ENCODE results near the gene ZNF563.
"Not testable (repeated sequence)": the region's sequence is repeated elsewhere in the genome, so short reads cannot be mapped to it uniquely, and the experiment has no call there.

The ZNF563 gene

DNA sequence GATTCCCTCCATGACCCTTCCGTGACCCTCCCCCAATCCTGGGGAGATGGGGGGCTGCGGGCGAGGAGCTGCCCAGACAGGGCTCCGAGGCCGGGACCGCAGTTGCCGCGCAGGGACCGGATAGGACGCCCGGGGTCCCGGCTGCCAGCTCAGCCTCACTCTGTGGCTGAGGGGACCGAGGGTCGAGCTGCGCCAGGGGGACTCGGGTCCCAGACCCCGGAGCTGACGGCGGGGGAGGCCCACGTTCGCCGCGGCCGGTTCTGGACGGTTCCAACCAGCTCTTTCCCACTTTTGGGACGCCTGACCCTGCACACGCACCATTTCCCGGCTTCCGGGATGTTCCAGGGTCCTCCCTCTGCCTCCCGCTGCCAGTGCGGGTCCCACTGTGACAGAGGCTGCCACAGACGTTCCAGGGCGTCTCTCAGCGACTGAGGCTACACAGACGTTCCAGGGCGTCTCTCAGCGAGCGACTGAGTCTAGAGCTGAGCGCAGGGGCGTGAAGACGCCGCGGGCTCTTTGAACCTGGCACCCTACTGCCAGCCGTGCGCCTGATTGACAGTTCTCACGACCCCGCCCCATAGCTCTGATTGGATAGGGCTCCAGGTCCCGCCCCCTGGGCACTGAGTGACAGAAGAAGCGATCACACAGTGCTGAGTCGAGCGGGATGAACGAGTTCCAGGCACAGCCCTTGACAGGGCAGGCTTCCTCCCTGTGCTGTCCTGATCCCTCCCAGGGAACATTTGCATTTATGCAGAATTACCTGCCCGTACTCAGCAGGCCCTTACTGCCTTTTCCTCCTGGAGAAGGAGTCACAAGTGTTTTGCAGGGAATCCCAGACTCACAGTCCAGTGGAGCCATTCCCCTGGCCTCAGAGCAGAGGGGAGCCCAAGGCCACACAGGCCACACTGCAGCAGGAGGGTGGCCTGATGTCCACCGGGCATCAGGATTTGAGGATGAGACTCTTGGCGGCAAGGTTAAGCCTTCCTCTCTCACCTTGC, at the start of gene ZNF563:
ZNF563 (minus strand) TSS at position 472 of the 998 bp plus-strand sequence; CDS start at position 321, 151 bp downstream.
- peak; percentile 67 for DNase-seq

DNA sequence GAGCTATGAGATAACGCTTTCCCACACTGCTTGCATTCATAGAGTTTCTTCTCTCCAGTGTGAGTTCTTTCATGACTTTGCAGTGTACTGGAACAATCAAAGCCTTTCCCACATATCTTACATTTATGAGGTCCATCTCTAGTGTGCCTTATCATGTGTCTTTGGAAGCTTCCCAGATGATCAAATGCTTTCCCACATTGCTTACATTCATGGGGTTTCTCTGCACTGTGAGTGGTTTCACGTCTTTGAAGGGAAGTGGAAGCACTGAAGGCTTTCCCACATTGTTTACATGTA, 47.0 kb upstream of the ZNF563 start:
- no peak for DNase-seq

DNA sequence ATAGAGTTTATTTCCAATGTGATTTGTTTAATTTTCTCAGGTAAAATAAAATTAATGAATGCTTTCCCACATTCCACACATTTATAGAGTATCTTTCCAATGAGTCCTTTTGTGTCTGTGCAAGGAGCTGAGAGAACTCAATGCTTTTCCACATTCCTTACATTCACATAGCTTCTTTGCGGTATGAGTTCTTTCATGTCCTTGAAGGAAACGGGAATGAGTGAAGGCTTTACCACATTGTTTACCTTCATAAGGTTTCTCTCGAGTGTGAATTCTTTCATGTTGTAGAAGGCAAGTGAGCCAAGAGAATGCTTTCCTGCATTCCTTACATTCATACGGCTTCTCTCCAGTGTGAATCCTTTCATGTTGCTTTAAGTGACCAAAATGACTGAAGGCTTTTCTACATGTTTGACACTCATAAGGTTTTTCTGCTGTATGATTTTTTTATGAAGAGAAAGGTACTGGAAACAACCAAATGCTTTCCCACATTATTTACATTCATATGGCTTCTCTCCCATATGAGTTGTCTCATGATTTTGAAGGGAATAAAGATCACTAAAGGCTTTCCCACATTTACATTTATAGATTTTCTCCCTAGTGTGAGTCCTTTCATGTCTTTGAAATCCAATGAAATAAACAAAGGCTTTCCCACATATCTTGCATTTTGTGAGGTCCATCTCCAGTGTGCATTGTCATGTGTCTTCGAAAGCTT, 46.5 kb upstream of the ZNF563 start:
- no peak for DNase-seq

DNA sequence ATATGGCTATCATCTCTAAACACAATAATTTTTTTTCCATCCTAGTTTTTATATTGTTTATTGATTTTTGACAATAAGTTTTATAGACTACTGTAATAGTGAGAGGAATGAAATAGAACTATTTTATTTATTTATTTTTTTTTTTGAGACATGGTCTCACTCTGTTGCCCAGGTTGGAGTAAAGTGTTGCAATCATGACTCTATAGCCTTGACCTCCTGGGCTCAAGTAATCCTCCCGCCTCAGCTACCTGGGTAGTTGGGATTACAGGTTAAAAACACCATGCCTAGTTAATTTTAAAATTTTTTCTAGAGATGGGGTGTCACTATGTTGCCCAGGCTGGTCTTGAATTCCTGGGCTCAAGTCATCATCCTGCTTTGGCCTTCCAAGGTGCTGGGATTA, 40.6 kb upstream of the ZNF563 start:
- DNase-seq, result no peak

DNA sequence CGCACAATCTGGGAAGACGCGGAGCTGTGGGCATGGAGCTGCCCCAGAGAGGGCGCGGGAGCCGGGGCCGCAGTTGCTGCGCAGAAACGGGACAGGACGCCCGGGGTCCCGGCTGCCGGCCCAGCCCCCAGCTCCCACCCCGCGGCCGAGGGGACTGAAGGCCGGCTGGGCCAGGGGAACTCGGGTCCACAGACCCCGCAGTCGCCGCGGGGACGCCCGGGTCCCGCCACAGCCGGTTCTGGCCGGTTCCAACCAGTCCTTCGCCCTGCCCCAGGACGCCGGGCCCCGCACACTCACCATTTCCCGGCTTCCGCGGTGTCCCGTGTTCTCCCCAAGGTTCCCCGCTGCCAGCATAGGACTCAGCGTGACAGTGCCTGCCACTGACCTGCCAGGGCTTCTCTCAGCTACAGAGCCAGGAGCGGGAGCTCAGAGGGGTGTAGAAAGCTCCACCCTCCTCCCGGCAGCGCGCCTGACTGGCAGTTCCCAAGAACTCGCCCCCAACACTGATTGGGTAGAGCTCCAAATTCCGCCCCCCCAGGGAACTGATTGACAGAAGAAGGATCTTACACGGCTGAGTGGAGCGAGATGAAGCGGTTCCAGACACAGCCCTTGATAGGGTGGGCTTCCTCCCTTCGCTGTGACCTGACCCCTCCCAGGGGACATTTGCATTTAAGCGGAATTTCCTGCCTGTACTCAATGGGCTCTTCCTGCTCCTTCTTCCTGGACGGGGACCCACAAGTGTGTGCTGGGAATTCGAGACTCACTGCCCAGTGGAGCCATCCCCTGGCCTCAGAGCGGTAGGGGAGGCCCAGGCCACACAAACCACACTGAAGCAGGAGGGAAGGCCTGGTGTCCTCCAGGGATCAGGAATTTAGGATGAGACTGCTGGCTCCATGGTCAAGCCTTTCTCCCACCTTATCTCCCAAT, 32.1 kb upstream of the ZNF563 start, which contains the start of gene ZNF442:
ZNF442 (minus strand) TSS at position 448 of the 927 bp plus-strand sequence. CDS start 2,052 bp downstream, outside the sequence.
- peak; percentile 70 for DNase-seq

DNA sequence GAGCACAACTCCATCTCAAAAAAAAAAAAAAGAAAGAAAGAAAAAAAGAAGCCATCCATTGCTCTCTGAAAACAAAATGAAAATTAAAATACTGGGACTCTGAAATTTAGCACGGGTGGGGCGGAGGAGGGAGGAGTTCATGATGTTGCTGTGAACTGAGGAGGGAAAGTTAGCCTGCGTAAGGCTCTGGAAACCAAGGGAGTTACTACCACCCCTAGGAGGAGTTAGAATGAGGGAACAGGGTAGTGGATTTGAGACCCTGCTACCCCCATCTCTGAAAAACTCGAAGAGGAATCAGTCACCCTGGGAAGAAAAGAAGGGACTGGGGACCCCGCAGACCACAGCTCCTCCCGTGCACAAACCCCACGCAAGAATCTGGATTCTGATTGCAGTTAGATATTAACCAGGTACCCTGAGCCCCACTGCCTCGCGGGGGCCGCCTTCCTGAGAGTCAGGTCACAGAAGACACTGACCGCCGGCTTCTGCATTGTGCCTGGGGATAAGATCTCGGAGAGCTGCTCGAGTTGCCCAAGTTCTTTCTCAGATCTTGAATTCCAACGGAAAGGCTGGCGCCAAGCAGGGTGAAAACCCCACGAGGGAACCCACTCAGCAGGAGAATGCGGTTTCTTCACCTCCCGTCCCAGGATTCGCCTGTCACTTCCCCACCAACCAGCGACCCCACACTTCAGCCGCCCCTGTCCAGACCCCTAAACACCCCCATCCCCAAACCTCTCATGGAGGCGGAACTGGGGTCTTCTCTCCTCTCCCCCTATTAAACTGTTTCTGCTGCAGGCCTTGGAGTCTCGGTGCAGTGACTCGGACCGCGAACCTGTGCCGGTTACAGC, 31.2 kb upstream of the ZNF563 start:
- DNase-seq, result no peak

DNA sequence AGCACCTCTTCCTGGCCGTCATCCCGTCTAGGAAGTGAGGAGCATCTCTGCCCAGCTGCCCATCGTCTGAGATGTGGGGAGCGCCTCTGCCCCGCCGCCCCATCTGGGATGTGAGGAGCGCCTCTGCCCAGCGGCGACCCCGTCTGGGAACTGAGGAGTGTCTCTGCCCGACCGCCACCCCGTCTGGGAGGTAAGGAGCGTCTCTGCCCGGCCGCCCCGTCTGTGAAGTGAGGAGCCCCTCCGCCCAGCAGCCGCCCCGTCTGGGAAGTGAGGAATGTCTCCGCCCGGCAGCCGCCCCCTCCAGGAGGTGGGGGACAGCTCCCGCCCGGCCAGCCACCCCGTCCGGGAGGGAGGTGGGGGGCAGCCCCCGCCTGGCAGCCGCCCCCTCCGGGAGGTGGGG, 28.8 kb upstream of the ZNF563 start:
- DNase-seq, result not testable (repeated sequence)

DNA sequence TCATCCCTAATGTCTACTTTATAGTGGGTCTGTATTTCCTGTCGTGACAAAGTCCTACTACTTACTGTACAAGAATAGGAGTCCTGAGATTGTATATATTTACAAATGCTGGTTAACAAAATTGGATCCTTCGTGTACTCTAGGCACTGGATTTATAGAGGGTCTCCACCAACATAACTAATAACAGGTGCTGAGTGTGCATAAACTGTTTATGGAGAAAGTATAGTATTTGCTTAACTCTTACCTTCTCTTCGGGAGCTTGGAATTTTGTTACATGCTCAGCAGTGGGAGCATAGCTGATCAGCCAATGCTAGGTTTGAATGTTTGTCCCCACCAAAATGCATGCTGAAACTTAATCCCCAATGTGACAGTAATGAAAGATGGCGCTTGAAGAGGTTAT, 19.9 kb upstream of the ZNF563 start:
- DNase-seq, result no peak

DNA sequence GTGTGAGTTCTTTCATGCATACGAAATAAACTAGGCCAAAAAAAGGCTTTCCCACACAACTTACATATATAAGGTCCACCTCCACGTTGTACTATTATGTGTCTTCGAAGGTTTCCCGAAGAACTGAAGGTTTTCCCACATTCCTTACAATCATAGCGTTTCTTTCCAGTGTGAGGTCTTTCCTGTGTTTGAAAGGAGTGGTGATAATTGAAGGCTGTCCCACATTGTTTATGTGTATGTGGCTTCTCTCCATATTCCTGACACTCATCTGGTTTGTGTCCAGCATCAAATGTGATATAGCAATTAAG, 17.4 kb upstream of the ZNF563 start:
- DNase-seq, result no peak

DNA sequence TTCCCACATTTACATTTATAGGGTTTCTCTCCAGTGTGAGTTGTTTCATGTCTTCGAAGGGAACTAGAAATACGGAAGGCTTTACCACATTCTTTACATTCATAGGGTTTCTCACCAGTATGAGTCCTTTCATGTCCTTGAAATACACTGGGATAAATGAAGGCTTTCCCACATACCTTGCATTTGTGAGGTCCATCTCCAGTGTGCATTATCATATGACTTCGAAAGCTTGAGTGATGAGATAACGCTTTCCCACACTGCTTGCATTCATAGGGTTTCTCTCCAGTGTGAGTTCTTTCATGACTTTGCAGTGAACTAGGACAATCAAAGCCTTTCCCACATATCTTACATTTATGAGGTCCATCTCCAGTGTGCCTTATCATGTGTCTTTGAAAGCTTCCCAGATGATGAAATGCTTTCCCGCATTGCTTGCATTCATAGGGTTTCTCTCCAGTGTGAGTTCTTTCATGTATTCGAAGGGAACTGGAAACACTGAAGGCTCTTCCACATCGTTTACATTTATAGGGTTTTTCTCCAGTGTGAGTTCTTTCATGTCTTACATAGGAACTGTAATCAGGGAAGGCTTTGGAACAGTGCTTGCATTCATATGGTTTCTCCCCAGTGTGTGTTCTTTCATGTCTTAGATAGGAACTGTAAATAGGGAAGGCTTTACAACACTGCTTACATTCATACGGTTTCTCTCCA, 16.9 kb upstream of the ZNF563 start:
- DNase-seq, result no peak

DNA sequence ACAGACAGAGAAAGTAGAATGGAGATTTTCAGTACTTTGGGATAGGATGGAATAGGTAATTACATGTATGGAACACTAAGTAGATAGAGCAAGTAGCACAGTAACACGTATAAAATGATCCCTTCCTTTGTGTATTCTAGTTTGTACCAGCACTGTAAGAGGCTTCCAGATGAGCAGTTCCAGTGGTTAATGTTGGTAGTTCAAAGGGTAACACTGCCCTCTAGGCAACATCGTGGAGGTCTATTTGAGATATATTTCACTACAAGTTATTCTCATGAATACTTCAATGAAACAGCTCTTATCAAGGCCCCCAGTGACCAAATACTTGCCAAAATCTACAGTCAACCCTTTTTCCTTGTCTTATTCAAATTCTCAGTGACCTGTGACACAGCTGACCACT, 13.5 kb upstream of the ZNF563 start:
- no peak for DNase-seq

DNA sequence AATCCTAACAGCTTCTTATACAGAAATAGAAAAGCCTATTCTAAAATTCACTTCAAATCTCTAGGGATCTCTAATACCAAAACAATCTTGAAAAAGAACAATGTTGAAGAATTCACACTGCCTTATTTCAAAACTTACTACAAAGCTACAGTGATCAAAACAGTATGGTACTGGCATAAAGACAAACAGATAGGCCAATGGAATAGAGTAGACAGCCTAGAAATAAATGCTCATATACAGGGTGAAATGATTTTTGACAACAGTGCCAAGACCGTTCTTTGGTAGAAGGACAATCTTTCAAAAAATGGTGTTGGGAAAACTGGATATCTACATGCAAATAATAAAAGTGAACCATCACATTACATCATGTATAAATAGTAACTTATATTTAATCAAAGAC, 11.8 kb upstream of the ZNF563 start:
- no peak for DNase-seq

DNA sequence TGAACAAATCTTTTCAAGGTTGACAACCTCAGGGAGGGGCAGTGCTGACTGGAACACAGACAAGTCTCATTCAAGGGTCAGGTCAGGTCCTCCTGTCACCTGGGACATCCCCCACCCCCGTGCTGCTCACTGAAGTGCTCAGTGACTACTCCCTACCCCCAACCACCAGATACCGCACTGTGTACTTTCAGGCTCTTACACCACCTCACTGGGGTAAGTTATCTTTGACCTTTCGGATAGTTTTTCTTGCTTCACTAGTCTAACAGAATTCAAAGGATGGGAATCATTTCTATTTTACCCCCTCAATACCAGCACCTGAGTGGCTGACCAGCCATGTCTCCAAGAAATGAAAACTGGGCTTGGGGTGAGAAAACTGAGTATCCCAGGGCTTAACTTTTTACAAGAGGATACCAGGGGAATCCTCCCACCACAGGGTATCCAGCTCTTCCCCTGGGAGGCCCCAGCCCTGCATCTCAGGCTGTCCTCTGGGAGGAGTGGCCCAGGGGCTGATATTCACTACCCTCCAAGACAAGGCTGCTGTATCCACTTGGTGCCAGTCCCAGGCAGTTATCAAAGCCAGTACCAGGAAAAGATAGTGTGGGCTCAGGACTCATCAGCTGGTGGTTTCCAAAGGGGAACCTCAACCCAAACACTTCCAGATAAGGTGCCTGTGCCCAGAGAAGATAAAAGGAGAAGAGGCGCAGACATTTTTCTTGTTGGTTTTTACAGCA, 2.1 kb downstream of the ZNF563 start:
- no peak for DNase-seq

DNA sequence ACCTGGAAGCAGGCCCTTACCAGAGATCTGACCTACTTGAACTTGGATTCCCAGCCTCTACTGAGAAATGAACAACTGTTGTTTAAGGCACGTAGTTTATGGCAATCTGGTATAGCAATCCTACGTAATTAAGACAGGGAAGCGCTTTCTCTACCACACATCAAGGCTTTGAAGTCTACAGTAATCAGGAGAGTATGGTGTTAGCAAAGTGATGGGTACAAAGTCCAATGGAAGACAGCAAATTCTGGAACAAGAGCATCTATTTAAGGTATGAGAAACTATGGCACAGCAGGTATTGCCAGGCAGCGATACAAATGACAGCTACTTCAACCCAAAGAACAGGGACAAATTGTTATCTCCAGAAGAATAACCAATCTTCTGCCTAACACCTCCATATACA, 3.1 kb downstream of the ZNF563 start:
- no peak for DNase-seq

DNA sequence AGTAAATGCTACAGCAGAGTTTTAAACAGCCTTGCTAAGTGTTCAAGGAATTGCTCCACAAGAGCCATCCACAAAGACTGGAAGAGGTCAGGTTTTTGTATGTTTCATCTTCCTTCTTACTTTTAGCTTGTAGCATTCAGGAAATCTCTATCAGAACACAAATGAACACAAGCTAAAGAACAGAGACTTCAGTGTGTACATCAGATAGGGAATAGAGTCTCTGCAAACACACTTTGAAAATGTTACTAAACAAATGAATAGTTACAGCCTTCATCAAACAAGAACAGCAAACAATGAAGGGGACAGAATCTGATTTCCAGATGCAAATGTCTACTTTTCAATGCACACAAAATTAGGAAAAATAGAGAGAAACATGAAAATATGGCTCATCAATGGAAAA, 7.7 kb downstream of the ZNF563 start:
- no peak for DNase-seq

DNA sequence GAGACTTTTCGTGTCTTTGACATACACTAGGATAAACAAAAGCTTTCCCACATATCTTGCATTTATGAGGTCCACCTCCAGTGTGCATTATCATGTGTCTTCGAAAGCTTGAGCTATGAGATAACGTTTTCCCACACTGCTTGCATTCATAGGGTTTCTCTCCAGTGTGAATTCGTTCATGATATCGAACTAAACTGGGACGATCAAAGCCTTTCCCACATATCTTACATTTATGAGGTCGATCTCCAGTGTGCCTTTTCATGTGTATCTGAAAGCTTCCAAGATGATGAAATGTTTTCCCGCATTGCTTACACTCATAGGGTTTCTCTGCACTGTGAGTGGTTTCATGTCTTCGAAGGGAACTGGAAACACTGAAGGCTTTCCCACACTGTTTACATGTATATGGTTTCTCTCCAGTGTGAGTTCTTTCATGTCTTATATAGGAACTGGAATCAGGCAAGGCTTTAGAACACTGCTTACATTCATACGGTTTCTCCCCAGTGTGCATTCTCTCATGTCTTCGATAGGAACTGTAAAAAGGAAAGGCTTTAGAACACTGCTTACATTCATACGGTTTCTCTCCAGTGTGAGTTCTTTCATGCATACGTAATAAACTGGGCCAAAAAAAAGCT, 14.5 kb downstream of the ZNF563 start:
- no peak for DNase-seq

DNA sequence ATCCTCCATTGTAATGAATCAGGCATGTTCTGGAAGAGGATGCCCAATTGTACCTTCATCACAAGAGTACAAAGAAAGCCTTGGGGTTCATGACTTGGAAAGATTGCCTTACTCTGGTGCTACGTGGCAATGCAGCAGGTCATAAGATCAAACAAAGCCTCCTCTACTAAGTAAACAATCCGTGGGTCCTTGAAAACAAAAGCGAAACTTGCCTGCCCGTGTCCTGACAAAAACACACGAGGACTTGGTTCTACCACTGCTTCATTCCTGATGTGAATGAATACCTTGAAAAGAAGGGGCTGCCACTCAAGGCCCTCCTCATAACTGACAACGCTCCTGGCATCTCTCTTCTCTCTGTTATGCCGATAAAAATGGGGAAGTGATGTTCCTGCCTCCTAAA, 18.9 kb downstream of the ZNF563 start:
- DNase-seq, result no peak

DNA sequence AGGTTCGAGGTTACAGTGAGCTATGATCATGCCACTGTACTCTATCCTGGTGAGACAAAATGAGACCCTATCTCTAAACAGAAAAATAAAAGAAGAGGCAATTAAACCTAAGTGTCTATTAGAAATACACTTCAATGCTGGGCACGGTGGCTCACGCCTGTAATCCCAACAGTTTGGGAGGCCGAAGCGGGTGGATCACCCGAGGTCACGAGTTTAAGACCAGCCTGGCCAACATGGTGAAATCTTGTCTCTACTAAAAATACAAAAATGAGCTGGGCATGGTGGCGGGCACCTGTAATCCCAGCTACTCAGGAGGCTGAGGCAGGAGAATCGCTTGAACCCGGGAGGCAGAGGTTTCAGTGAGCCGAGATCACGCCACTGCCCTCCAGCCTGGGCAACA, 24.5 kb downstream of the ZNF563 start:
- DNase-seq, result not testable (repeated sequence)

DNA sequence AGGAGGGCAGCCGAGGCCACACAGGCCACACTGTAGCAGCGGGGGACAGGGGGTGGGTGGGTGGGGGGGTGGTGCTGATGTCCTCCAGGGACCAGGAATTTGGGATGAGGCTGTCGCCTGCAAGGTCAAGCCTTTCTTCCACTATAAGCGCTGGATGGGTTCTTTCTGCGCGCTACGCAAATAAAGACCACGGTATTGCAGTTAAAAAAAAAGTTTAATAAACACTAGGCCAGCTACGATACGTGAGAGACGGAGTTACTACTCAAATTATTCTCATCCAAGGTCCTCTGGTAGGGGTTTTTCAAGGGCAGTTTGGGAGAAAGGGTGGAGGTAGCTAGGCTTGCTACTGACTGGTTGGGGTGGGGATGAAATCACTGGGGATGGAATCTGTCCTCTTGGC, 38.2 kb downstream of the ZNF563 start:
- DNase-seq, result no peak
